ENCODE measurements around the gene MAP7. TPM values are rescaled to one million over a fixed set of nuclear protein-coding genes. Genes with fewer than 3 reads are reported as not detected.

Gene MAP7
- total and polyA plus RNA-seq, 9 of the 15 experiments (the other 6 are each of a cell fraction or from before 2014, with no cell fraction given) = 0.76 to 7.7 (median 3.9) TPM

DNA sequence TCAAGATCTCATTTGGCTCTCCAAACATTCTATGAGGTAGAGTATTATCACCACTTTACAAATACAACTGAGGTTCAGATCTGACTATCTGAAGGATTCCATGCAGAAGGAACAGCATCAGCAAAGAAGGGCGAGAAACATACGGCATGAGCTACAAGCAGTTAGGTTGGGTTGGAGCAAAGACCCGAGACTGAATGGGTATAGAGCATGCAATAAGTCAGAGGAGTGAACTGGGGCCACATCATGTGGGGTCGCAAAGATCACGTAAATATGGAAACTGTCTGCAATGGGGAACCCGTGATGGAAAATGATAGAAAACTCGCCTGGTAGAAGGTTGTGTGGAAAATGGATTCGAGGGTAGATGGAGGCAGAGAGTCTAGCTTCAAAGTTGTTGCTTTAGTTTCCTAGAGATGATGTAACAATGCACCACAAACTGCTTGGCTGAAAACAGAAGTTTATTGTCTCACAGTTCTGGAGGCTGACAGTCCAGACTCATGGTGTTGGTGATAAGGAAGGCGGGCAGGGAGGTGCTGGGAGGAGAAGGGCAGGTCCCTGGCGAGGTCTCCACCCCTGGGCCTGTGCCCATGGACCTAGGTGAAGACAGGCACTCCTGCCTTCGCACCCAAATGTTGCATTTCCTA is 216.3 kb downstream of the MAP7 start (continued):
- no peak for TF ChIP-seq ZFP91 (CRISPR knock-in tag; IDR thresholded peaks at IDR 0.05)
- TF ChIP-seq, protein P1, sequence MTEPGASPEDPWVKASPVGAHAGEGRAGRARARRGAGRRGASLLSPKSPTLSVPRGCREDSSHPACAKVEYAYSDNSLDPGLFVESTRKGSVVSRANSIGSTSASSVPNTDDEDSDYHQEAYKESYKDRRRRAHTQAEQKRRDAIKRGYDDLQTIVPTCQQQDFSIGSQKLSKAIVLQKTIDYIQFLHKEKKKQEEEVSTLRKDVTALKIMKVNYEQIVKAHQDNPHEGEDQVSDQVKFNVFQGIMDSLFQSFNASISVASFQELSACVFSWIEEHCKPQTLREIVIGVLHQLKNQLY (CRISPR knock-in tag; conservative IDR thresholded peaks at IDR 0.05) = no peak
- TF ChIP-seq, protein P2, sequence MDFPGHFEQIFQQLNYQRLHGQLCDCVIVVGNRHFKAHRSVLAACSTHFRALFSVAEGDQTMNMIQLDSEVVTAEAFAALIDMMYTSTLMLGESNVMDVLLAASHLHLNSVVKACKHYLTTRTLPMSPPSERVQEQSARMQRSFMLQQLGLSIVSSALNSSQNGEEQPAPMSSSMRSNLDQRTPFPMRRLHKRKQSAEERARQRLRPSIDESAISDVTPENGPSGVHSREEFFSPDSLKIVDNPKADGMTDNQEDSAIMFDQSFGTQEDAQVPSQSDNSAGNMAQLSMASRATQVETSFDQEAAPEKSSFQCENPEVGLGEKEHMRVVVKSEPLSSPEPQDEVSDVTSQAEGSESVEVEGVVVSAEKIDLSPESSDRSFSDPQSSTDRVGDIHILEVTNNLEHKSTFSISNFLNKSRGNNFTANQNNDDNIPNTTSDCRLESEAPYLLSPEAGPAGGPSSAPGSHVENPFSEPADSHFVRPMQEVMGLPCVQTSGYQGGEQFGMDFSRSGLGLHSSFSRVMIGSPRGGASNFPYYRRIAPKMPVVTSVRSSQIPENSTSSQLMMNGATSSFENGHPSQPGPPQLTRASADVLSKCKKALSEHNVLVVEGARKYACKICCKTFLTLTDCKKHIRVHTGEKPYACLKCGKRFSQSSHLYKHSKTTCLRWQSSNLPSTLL (IDR thresholded peaks at IDR 0.05) = peak; percentile 54; the same call in 1 of the 2 replicates
- TF ChIP-seq SMC3 (conservative IDR thresholded peaks at IDR 0.05; ENCODE audit: insufficient read depth, low read depth, low read length) = no peak
- no peak for TF ChIP-seq HNRNPH1 (optimal IDR thresholded peaks at IDR 0.05; ENCODE audit: low read depth, low read length)
- TF ChIP-seq NFIC (IDR thresholded peaks at IDR 0.05) = no peak
- TF ChIP-seq, protein P3, sequence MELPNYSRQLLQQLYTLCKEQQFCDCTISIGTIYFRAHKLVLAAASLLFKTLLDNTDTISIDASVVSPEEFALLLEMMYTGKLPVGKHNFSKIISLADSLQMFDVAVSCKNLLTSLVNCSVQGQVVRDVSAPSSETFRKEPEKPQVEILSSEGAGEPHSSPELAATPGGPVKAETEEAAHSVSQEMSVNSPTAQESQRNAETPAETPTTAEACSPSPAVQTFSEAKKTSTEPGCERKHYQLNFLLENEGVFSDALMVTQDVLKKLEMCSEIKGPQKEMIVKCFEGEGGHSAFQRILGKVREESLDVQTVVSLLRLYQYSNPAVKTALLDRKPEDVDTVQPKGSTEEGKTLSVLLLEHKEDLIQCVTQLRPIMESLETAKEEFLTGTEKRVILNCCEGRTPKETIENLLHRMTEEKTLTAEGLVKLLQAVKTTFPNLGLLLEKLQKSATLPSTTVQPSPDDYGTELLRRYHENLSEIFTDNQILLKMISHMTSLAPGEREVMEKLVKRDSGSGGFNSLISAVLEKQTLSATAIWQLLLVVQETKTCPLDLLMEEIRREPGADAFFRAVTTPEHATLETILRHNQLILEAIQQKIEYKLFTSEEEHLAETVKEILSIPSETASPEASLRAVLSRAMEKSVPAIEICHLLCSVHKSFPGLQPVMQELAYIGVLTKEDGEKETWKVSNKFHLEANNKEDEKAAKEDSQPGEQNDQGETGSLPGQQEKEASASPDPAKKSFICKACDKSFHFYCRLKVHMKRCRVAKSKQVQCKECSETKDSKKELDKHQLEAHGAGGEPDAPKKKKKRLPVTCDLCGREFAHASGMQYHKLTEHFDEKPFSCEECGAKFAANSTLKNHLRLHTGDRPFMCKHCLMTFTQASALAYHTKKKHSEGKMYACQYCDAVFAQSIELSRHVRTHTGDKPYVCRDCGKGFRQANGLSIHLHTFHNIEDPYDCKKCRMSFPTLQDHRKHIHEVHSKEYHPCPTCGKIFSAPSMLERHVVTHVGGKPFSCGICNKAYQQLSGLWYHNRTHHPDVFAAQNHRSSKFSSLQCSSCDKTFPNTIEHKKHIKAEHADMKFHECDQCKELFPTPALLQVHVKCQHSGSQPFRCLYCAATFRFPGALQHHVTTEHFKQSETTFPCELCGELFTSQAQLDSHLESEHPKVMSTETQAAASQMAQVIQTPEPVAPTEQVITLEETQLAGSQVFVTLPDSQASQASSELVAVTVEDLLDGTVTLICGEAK (IDR thresholded peaks at IDR 0.05) = no peak
- TF ChIP-seq, protein P3 (CRISPR knock-in tag; IDR thresholded peaks at IDR 0.05) = no peak; the same call in 1 of the 2 replicates
- no peak for TF ChIP-seq CREB1 (IDR thresholded peaks at IDR 0.05)
- TF ChIP-seq CREB1 (CRISPR knock-in tag; IDR thresholded peaks at IDR 0.05) = no peak
- TF ChIP-seq NCOR1 (IDR thresholded peaks at IDR 0.05) = peak; percentile 52
- no peak for TF ChIP-seq ZBTB43 (CRISPR knock-in tag; IDR thresholded peaks at IDR 0.05)
- TF ChIP-seq SOX6 (IDR thresholded peaks at IDR 0.05) = peak; percentile 91
